Endothelial cell of coronary artery (primary cell): ENCODE results near the gene COLGALT1. TPM values are rescaled to one million over a fixed set of nuclear protein-coding genes. Genes with fewer than 3 reads are reported as not detected.

ENCODE experiments used
- total RNA-seq: library from RNA; depleted of rRNA; stranded (reverse); fragments of >200 nt; gene quantifications from 2 replicates; pipeline ENCODE4 v1.2.3, GENCODE V29; 2014

Gene COLGALT1
- 97.3 and 120 TPM in 2 replicates for total RNA-seq

GRCh38 chr19:17555480-17555928, at the start of gene COLGALT1:
COLGALT1 (plus strand) TSS chr19:17555649; CDS start chr19:17555714, 65 bp downstream.

Other genes with a start within 250 kb of the COLGALT1 start
- 27.8 and 39.0 TPM in 2 replicates for gene MRPL34, start 249.8 kb upstream of the COLGALT1 start, total RNA-seq
- gene DDA1, start 246.1 kb upstream of the COLGALT1 start, total RNA-seq: 25.6 and 30.5 TPM in 2 replicates
- gene ANO8, start 220.8 kb upstream of the COLGALT1 start, total RNA-seq: 2.4 and 4.0 TPM in 2 replicates
- 9.7 and 12.7 TPM in 2 replicates for gene GTPBP3, start 218.1 kb upstream of the COLGALT1 start, total RNA-seq
- gene PLVAP, start 178.3 kb upstream of the COLGALT1 start, total RNA-seq: 0.75 and 2.2 TPM in 2 replicates
- gene CCDC194, start 161.5 kb upstream of the COLGALT1 start, total RNA-seq: 0.09 and 0.28 TPM in 2 replicates
- 107 and 110 TPM in 2 replicates for gene BST2, start 150.0 kb upstream of the COLGALT1 start, total RNA-seq
- gene MVB12A, start 135.6 kb upstream of the COLGALT1 start, total RNA-seq: 31.3 and 31.4 TPM in 2 replicates
- gene TMEM221, start 107.0 kb upstream of the COLGALT1 start, total RNA-seq: under 0.01 and 0.09 TPM in 2 replicates
- not detected in 2 replicates for gene NXNL1, start 94.7 kb upstream of the COLGALT1 start, total RNA-seq
- gene SLC27A1, start 85.1 kb upstream of the COLGALT1 start, total RNA-seq: 12.4 and 16.7 TPM in 2 replicates
- gene PGLS, start 44.0 kb upstream of the COLGALT1 start, total RNA-seq: 44.8 and 53.8 TPM in 2 replicates
- under 0.01 and 0.09 TPM in 2 replicates for gene UNC13A, start 132.7 kb downstream of the COLGALT1 start, total RNA-seq
- gene MAP1S, start 163.8 kb downstream of the COLGALT1 start, total RNA-seq: 39.7 and 40.8 TPM in 2 replicates
- gene FCHO1, start 195.8 kb downstream of the COLGALT1 start, total RNA-seq: 0.38 and 0.63 TPM in 2 replicates
- gene B3GNT3, start 239.5 kb downstream of the COLGALT1 start, total RNA-seq: not detected in 2 replicates